ENCODE measurements around the gene FGD2.

- TF ChIP-seq CTCF (IDR thresholded peaks at IDR 0.05) (no peak), EZH2 (IDR thresholded peaks at IDR 0.05; ENCODE audit: borderline replicate concordance, insufficient read depth, low read depth, low read length, poor library complexity, severe bottlenecking) (no peak)
Observed at GRCh38 chr6:37004044-37004980, 1.1 kb upstream of the FGD2 start.
